Measurements from ENCODE around the gene SRSF9. TPM values are rescaled to one million over a fixed set of nuclear protein-coding genes. Genes with fewer than 3 reads are reported as not detected.

Gene SRSF9
- total and polyA plus RNA-seq, 2 of the 13 experiments (the other 11 are each of a cell fraction or from before 2014, with no cell fraction given), result 125 to 144 TPM

DNA sequence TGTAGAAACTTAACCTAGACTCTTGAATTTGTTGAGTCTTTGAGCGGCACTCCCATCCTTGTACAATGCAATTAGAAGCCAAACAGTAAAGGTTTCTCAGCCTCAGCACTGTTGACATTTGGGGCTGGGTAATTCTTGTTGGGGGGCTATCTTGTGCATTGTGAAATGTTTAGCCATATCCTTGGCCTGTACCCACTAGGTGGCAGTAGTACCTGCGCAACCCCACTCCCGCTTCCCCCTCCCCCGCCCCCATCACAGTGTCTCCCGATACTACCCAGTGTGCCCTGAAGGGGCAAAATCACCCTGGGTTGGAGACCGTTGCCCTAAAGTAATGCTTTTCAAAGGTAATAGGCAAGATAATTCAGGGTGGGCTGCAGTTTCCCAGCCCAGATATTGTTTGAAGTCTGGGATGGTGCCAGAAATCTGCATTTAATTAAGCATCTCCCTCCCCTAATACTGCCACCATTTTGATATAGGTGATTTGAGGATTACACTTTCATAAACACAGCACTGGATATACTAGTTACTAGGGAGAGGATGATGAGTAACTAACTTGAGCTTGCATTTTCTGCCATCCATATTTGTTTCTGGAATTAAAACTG lies 29.8 kb downstream of the SRSF9 start (continued):
- TF ChIP-seq, protein P1, sequence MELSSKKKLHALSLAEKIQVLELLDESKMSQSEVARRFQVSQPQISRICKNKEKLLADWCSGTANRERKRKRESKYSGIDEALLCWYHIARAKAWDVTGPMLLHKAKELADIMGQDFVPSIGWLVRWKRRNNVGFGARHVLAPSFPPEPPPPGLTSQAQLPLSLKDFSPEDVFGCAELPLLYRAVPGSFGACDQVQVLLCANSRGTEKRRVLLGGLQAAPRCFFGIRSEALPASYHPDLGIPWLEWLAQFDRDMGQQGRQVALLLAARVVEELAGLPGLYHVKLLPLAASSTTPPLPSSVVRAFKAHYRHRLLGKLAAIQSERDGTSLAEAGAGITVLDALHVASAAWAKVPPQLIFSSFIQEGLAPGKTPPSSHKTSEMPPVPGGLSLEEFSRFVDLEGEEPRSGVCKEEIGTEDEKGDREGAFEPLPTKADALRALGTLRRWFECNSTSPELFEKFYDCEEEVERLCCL (CRISPR knock-in tag; IDR thresholded peaks at IDR 0.05; ENCODE audit: borderline replicate concordance), result no peak
- TF ChIP-seq, protein P2, sequence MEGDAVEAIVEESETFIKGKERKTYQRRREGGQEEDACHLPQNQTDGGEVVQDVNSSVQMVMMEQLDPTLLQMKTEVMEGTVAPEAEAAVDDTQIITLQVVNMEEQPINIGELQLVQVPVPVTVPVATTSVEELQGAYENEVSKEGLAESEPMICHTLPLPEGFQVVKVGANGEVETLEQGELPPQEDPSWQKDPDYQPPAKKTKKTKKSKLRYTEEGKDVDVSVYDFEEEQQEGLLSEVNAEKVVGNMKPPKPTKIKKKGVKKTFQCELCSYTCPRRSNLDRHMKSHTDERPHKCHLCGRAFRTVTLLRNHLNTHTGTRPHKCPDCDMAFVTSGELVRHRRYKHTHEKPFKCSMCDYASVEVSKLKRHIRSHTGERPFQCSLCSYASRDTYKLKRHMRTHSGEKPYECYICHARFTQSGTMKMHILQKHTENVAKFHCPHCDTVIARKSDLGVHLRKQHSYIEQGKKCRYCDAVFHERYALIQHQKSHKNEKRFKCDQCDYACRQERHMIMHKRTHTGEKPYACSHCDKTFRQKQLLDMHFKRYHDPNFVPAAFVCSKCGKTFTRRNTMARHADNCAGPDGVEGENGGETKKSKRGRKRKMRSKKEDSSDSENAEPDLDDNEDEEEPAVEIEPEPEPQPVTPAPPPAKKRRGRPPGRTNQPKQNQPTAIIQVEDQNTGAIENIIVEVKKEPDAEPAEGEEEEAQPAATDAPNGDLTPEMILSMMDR (CRISPR knock-in tag; IDR thresholded peaks at IDR 0.05), result peak; percentile 69
- TF ChIP-seq, protein P3, sequence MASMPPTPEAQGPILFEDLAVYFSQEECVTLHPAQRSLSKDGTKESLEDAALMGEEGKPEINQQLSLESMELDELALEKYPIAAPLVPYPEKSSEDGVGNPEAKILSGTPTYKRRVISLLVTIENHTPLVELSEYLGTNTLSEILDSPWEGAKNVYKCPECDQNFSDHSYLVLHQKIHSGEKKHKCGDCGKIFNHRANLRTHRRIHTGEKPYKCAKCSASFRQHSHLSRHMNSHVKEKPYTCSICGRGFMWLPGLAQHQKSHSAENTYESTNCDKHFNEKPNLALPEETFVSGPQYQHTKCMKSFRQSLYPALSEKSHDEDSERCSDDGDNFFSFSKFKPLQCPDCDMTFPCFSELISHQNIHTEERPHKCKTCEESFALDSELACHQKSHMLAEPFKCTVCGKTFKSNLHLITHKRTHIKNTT (CRISPR knock-in tag; IDR thresholded peaks at IDR 0.05), result no peak
- TF ChIP-seq, protein P4, sequence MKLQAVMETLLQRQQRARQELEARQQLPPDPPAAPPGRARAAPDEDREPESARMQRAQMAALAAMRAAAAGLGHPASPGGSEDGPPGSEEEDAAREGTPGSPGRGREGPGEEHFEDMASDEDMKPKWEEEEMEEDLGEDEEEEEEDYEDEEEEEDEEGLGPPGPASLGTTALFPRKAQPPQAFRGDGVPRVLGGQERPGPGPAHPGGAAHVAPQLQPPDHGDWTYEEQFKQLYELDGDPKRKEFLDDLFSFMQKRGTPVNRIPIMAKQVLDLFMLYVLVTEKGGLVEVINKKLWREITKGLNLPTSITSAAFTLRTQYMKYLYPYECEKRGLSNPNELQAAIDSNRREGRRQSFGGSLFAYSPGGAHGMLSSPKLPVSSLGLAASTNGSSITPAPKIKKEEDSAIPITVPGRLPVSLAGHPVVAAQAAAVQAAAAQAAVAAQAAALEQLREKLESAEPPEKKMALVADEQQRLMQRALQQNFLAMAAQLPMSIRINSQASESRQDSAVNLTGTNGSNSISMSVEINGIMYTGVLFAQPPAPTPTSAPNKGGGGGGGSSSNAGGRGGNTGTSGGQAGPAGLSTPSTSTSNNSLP (IDR thresholded peaks at IDR 0.05; ENCODE audit: low read depth, low read length), result 0 out of 2 replicates have a peak, but pooled peaks have one; percentile 13
- TF ChIP-seq ELF1 (CRISPR knock-in tag; IDR thresholded peaks at IDR 0.05) (no peak), CEBPG (CRISPR knock-in tag; IDR thresholded peaks at IDR 0.05) (peak; percentile 65), FOXK1 (CRISPR knock-in tag; IDR thresholded peaks at IDR 0.05; ENCODE audit: borderline replicate concordance, low read depth) (no peak), NCOA2 (CRISPR knock-in tag; IDR thresholded peaks at IDR 0.05) (no peak)
- TF ChIP-seq, protein P5, sequence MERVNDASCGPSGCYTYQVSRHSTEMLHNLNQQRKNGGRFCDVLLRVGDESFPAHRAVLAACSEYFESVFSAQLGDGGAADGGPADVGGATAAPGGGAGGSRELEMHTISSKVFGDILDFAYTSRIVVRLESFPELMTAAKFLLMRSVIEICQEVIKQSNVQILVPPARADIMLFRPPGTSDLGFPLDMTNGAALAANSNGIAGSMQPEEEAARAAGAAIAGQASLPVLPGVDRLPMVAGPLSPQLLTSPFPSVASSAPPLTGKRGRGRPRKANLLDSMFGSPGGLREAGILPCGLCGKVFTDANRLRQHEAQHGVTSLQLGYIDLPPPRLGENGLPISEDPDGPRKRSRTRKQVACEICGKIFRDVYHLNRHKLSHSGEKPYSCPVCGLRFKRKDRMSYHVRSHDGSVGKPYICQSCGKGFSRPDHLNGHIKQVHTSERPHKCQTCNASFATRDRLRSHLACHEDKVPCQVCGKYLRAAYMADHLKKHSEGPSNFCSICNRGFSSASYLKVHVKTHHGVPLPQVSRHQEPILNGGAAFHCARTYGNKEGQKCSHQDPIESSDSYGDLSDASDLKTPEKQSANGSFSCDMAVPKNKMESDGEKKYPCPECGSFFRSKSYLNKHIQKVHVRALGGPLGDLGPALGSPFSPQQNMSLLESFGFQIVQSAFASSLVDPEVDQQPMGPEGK (CRISPR knock-in tag; IDR thresholded peaks at IDR 0.05), result peak; percentile 94
- TF ChIP-seq, protein P6, sequence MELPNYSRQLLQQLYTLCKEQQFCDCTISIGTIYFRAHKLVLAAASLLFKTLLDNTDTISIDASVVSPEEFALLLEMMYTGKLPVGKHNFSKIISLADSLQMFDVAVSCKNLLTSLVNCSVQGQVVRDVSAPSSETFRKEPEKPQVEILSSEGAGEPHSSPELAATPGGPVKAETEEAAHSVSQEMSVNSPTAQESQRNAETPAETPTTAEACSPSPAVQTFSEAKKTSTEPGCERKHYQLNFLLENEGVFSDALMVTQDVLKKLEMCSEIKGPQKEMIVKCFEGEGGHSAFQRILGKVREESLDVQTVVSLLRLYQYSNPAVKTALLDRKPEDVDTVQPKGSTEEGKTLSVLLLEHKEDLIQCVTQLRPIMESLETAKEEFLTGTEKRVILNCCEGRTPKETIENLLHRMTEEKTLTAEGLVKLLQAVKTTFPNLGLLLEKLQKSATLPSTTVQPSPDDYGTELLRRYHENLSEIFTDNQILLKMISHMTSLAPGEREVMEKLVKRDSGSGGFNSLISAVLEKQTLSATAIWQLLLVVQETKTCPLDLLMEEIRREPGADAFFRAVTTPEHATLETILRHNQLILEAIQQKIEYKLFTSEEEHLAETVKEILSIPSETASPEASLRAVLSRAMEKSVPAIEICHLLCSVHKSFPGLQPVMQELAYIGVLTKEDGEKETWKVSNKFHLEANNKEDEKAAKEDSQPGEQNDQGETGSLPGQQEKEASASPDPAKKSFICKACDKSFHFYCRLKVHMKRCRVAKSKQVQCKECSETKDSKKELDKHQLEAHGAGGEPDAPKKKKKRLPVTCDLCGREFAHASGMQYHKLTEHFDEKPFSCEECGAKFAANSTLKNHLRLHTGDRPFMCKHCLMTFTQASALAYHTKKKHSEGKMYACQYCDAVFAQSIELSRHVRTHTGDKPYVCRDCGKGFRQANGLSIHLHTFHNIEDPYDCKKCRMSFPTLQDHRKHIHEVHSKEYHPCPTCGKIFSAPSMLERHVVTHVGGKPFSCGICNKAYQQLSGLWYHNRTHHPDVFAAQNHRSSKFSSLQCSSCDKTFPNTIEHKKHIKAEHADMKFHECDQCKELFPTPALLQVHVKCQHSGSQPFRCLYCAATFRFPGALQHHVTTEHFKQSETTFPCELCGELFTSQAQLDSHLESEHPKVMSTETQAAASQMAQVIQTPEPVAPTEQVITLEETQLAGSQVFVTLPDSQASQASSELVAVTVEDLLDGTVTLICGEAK (IDR thresholded peaks at IDR 0.05), result no peak
- TF ChIP-seq, protein P6 (CRISPR knock-in tag; IDR thresholded peaks at IDR 0.05), result no peak

Data from HepG2 (cell line).